ENCODE data around the gene GPS2.
"Not testable (repeated sequence)": the region's sequence is repeated elsewhere in the genome, so short reads cannot be mapped to it uniquely, and the experiment has no call there.

The GPS2 gene

DNA sequence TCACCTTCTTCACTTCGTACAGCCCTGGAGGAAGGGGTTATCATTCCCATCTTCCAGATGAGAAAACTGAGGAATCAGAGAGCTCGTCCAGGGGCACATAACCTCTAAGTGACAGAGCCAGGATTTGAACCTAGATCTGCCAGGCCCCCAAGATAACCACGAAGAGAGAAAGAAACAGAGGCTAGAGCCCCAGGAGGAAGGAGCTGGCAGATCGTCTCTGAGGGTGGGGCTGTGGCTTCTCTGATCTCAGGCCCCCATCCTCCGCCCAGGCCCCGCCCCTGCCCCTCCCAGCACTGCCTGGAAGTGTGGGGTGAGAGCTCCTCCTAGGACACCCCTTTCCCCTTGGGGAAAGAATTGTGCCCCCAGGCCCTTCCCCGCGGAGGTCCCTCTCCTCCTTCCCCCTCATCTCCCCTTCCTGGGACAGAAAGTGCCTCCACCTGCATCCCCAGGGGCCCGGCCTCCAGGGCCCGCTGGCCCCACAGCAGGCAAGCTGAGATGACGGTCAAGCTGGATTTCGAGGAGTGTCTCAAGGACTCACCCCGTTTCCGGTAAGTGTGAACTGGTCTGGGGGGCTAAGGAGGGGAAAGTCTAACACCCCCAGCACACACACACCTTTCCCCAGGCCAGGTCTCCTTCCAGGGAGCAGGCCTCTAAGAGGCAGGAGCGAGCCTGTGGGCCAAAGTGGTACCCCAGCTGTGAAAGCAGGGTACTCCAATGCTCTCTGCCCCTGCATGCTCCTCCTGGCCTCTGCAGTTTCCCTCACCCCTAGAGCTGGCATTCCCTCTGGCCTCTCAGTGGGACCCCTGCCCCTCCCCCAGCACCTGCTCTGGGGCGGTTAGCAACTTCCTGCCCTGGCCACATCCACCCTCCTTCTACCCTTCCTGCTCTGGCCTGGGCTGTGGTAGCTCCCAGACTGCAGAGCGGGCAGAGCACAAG, 21.3 kb upstream of the GPS2 start, which contains the start of gene ACAP1:
TSS of gene ACAP1 (plus strand) at position 290 of the 936 bp plus-strand sequence. CDS start at position 496, 206 bp downstream.
- no peak for DNase-seq

DNA sequence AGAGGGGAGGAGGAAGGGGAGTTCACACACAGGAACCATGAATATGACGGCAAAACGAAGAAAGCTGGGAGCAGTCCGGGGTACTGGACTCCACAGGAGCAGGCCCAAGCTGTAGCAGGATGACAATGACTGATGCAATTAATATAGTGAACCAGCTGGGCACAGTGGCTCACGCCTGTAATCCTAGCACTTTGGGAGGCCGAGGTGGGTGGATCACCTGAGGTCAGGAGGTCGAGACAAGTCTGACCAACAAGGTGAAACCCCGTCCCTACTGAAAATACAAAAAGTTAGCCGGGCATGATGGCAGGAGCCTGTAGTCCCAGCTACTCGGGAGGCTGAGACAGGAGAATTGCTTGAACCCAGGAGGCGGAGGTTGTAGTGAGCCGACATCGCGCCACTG, 20.6 kb upstream of the GPS2 start:
- DNase-seq, result not testable (repeated sequence)

DNA sequence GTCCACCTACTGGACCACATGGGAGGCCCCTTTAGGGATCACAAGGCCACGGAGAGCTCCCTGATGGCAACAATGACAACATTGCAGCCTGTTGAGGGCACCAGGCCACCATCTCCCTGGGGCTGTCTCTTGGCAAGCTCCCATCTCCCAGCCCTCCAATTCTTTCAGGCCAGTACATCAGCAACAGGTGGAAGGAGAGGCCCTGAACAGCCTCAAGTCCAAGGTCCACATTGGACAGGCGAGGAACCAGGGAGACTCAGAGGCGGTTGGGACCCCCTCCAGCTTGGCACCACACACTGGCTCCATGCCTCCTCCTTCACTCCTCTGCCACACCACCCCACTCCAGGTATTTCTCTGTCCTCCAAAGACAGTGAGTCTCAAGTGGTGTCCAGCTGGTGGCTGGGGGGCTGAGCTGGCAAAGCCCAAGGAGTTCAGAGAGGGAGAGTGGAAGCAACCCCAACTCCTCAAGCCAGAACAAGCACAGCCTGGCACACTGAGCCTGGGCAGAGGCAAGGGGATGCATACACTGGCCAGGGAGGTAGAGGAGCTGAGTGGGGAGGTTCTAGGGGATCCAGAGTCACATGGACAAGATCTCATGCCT, 19.9 kb upstream of the GPS2 start:
- DNase-seq, result no peak

DNA sequence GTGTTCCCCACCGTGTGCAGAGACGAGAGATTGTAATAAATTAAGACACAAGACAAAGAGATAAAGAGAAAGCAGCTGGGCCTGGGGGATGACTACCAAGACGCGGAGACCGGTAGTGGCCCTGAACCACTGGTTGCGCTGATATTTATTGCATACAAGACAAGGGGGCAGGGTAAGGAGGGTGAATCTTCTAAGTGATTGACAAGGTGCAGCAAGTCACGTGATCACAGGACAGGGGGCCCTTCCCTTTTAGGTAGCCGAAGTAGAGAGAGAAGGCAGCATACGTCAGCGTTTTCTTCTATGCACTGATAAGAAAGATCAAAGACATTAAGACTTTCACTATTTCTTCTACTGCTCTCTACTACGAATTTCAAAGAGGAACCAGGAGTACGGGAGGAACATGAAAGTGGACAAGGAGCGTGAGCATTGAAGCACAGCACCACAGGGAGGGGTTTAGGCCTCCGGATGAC, 17.5 kb upstream of the GPS2 start:
- DNase-seq, result not testable (repeated sequence)

DNA sequence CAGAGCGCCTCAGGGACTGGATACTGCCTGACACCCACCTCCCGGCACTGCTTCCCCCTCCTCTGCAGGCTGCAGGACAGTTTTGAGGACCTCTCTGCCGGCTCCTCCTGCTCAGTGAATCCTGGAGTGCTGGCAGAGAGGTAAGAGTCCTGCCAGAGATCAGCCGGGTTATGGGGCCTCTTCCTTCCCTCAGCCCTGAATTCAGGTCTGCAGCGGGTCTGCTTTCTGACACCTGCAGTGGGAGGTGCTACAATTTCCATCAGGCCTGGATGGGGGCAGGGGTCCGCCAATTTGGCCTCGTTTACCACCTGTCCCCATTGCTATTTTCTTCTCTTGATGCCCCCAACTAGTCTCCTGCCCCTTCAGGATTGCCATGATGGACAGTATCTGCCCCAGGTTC, 17.0 kb upstream of the GPS2 start:
- DNase-seq, result no peak

DNA sequence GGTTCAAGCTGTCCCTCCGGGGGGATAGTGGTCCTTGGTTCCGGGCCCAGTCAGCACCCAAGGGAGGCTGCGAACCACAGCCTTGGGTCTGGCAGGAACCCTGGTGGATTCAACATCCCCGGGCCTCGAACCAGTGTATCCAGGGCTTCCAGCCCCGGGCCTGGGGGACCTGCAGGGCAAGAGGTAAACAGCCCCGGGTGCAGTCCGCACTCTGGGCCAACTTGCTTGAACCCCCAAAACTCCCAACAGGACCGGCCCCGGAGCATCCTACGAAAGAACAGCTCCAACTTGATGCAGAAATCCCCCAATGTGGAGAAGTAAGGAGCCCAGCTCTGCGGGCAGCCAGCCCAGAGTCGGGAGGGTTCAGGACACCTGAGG, 15.5 kb upstream of the GPS2 start:
- no peak for DNase-seq

GRCh38 chr17:7329997-7330637, 15.0 kb upstream of the GPS2 start:
- peak; percentile 81 for DNase-seq

DNA sequence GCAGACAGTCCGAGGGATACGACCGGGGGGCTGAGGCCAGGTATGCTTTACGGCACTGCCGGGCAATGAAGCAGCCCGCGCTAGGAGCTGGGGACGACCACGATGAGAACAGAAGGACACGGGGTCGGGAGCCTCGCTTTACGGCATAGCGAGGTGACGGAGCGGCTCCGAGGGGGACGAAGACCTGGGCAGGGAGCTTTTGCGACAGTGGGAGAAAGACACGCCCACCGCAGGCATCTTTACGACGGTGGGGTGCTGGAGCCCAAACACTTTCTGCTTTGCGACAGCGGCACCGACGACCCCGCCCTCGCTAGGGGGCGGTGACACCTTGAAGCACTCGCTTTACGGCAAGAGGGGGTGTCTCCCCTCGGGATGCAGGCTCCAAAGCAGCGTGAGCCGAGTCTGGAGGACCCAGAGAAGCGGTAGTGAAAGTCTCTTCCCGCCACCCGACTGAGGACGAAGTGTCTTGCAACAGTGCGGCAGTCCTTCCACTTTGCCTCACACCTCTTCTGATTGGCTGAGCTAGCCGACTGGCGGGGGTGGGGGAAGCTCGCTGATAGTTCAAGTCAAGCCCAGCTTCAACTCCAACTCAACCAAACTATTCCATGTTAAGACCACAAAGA, 14.3 kb upstream of the GPS2 start:
- DNase-seq, result peak; percentile 100

GRCh38 chr17:7328840-7329373, 13.7 kb upstream of the GPS2 start, which contains the start of gene NEURL4:
TSS of gene NEURL4 (minus strand) at chr17:7329335. CDS start at chr17:7329312, 23 bp downstream.
- no peak for DNase-seq

DNA sequence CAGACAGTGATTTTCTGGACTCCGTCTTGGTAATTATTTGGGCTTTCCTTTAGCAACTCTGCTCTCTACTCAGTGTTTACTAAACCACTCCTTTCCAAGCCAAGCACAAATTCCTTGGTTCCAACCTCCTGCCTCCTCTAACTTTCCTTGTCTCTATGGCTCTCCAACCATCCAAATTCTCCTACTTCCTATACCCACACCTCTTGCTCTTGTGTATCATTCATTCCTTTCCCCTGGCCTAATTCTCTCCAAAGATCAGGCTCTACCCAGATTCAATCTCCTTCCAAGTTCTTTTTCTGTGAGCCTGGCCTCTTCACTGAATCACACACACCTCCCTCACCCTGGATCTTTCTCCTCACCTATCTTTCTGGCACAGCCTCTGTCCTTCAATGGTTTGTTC, 12.8 kb upstream of the GPS2 start:
- DNase-seq, result no peak

DNA sequence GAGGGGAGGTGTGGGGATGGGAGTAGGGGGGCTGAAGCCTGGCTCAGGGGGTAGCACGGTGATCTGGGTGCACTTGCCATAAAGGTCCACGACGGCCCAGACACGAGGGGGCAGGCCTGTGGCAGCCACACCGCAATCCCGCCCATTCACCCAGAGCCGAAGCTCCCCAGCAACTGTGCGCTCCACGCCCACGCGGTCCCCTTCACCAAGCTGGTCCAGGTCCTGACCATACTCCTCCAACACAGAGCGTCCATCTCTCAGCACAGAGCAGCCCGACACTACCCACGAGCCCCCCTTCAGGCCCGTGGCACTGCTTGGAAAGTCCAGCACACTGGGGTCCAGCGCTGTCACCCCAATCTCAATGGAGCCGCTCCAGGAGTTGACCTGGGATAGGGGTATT, 12.3 kb upstream of the GPS2 start:
- DNase-seq, result no peak

DNA sequence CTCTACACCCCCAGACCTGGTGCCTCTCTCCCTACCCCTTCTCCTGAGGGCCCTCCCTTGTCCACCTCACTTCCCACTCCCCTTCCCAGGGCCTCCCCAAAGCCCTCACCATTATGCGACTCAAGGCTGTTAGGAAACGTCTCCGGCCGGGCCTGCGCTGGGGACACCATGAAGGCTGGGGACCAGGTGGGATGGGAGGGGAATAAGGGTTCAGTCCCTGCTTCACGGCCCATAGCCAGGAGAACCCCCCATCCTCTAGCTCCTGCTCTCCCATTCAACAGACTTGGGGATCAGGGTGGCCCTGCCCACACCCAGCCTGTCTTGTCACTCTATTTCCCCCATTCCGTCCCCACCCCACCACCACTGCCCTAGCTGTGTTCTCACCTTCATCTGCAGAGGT, 11.9 kb upstream of the GPS2 start:
- DNase-seq, result no peak

- DNase-seq, result no peak
Observed at GRCh38 chr17:7326186-7326585, 11.0 kb upstream of the GPS2 start.

- DNase-seq, result no peak
Observed at GRCh38 chr17:7325031-7325528, 9.9 kb upstream of the GPS2 start.

GRCh38 chr17:7324438-7324779, 9.2 kb upstream of the GPS2 start:
- no peak for DNase-seq

- DNase-seq, result no peak
Observed at GRCh38 chr17:7323731-7324437, 8.7 kb upstream of the GPS2 start.

- no peak for DNase-seq
Observed at GRCh38 chr17:7322520-7323194, 7.5 kb upstream of the GPS2 start.

GRCh38 chr17:7321466-7321865, 6.3 kb upstream of the GPS2 start:
- no peak for DNase-seq

DNA sequence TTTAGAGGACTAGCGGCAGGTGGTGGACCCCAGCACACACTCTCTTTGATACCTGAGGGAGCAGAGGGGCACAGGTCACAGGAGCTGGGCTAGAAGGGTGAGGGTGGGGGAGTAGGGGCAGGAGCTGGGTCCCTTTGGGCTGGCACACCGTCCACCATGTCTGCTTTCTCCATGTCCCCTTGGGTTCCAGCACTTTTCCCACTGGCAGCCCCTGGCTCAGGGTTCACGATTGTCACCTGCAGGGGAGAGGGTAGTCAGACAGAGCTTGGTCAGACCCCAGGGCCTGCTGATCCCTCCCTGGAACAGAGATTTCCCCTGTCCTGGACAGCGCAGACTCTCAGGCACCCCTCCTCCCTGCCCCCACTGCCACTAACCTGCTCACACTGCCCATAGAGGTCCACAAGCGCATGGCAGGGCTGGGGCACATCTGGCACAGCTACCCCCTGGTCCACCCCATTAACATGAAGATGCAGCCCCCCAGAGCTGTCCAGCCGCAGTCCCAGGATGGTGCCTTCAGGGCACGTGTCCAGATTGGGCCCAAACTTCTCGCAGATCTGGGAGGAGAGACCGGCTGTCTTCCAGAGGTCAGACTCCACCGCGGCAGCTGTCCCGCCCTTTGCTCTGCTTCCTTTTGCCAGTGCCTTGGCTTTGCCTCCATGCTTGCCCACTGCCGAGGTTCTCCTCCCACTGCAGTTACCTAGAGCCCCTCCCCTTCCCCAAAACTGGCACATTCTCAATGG, 3.1 kb upstream of the GPS2 start:
- DNase-seq, result no peak

DNA sequence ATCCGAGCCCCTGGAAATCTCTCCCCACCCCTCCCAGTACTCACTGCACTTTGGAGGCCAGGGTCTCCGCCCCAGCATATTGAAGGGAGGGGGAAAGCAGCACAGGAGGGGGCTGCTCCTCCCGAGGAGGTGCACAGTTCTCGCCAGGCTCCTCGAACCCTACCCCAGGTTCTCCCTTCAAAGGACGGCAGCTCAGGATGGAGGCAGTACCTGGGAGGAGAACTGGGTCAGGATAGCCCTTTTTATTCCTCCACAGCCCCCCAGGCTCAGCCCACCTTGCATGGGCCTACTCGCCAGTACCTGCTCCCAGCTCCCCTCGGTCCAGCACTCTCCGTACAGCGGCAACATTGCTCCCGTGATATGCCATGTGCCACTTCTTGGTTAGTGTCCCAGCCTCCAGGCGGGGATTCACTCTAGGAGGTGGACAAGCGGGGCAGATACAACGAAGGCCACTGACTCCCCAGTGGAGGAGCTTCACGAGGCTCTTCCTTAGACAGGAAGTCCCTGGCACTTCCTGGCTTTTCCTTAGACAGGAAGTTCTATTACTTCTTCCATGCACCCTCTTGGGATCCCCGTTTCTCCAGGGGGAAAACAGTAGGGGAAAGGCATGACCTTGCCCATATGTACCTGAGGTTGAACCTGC, 2.1 kb upstream of the GPS2 start:
- DNase-seq, result no peak

All from NCI-H1105 (cell line).